Measurements from ENCODE around the gene MAN1A1.

DNA sequence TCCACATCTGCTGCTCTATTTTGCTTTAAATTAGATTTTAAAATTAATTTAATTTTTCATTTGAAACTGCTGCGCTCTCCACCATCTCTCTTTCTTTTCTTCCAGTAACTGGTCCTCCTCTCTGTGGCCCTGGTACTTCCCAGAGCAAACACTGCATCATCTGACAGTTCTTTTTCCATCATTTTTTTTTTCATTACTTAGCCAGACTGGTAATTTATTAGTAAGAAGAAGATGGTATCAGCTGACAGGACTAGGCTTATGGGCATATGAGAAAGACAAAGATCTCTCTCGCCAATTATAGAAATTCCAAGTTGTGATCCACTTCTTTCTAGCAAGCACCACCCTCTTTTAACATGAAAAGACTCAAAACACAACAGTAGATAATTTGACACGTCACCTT lies 197.4 kb downstream of the MAN1A1 start:
- TF ChIP-seq, protein P1, sequence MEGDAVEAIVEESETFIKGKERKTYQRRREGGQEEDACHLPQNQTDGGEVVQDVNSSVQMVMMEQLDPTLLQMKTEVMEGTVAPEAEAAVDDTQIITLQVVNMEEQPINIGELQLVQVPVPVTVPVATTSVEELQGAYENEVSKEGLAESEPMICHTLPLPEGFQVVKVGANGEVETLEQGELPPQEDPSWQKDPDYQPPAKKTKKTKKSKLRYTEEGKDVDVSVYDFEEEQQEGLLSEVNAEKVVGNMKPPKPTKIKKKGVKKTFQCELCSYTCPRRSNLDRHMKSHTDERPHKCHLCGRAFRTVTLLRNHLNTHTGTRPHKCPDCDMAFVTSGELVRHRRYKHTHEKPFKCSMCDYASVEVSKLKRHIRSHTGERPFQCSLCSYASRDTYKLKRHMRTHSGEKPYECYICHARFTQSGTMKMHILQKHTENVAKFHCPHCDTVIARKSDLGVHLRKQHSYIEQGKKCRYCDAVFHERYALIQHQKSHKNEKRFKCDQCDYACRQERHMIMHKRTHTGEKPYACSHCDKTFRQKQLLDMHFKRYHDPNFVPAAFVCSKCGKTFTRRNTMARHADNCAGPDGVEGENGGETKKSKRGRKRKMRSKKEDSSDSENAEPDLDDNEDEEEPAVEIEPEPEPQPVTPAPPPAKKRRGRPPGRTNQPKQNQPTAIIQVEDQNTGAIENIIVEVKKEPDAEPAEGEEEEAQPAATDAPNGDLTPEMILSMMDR (IDR thresholded peaks at IDR 0.05): no peak
- no peak for TF ChIP-seq POLR2A (IDR thresholded peaks at IDR 0.05)

All from esophagus squamous epithelium (tissue), 4 donors.